ENCODE measurements around the gene CACNB3.
A peak's percentile ranks its signal among the peaks of the same experiment; 100 is the strongest.

CACNB3 gene

GRCh38 chr12:48773686-48774085 is 44.6 kb upstream of the CACNB3 start:
- Histone ChIP-seq H4K8ac (ENCODE audit: low read length) (no peak overlapping the region), H4K91ac (ENCODE audit: low read length) (peak overlapping the region; percentile 29), H2BK5ac (ENCODE audit: low read depth, low read length, poor library complexity, severe bottlenecking) (no peak overlapping the region), H3K18ac (ENCODE audit: low read depth in 1 of 2, low read length in 2 of 2) (no peak overlapping the region), H3K27me3 (ENCODE audit: control insufficient read depth in 1 of 2, insufficient read depth in 1 of 2, low read length in 2 of 2) (no peaks in the 10 kb centered on the region), H2BK120ac (ENCODE audit: low read depth, low read length) (no peak overlapping the region), H3K36me3 (ENCODE audit: control insufficient read depth in 1 of 2, insufficient read depth in 2 of 2, low read depth in 1 of 2, low read length in 2 of 2) (peaks cover 80 to 83% of the 10 kb centered on the region in 2 experiments), H2BK12ac (ENCODE audit: low read length in 2 of 2) (no peak overlapping the region), H3K4ac (ENCODE audit: low read depth in 1 of 2, low read length in 2 of 2) (no peak overlapping the region), H3K4me3 (ENCODE audit: insufficient read depth in 1 of 2, low read depth in 1 of 2, low read length in 2 of 2) (no peak overlapping the region), H3K14ac (ENCODE audit: low read length in 2 of 2) (no peak overlapping the region), H3K79me1 (replicated peaks; ENCODE audit: low read length, poor library complexity, severe bottlenecking) (peaks cover 56% of the 10 kb centered on the region), H3K4me2 (ENCODE audit: low read length, poor library complexity, severe bottlenecking) (no peak overlapping the region), H3K9me3 (ENCODE audit: control insufficient read depth, low read length) (no peaks in the 10 kb centered on the region), H3K4me1 (ENCODE audit: control insufficient read depth, insufficient read depth, low read depth, low read length) (peaks cover 8% of the 10 kb centered on the region), H2AFZ (ENCODE audit: low read depth, low read length) (no peak overlapping the region), H3K23ac (ENCODE audit: low read length in 2 of 2) (no peak overlapping the region), H2BK15ac (ENCODE audit: low read depth, poor library complexity, severe bottlenecking) (no peak overlapping the region), H2AK5ac (ENCODE audit: low read length, severe bottlenecking) (no peak overlapping the region), H3K27ac (ENCODE audit: low read length, poor library complexity, severe bottlenecking) (no peak overlapping the region), H3K9ac (ENCODE audit: low read length) (no peak overlapping the region)
- DNase-seq = no peak
- WGBS = 92% methylated on average over 5 of the region's 5 CpGs

DNA sequence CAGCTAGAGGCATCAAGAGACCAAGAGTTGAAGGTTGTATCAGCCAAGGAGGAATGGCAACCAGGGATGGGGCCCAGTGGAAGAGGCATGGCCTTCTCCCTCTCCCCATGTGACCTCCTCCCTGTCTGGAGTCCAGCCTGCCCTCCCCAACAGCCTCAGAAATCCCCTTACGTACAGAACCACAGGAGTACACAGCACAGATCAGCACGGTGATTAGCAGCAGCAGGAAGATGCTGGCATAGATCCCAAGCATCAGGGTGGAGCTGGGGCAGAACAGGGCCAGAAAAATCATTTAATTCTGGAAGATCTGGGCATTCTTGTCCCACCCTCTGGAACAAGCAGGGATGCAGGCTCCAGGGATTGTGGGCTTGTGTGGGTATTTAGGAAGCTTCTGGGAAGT is 43.8 kb upstream of the CACNB3 start:
- H3K9me3 ChIP-seq (ENCODE audit: control insufficient read depth, low read length) = no peaks in the 10 kb centered on the region
- no peaks in the 10 kb centered on the region for H3K27me3 ChIP-seq (ENCODE audit: control insufficient read depth in 1 of 2, insufficient read depth in 1 of 2, low read length in 2 of 2)
- H3K4me3 ChIP-seq (ENCODE audit: insufficient read depth in 1 of 2, low read depth in 1 of 2, low read length in 2 of 2) = no peak overlapping the region
- no peak overlapping the region for H2AK5ac ChIP-seq (ENCODE audit: low read length, severe bottlenecking)
- H3K9ac ChIP-seq (ENCODE audit: low read length) = no peak overlapping the region
- 83% methylated on average over 2 of the region's 2 CpGs for WGBS
- no peak overlapping the region for H3K4me2 ChIP-seq (ENCODE audit: low read length, poor library complexity, severe bottlenecking)
- H3K4me1 ChIP-seq (ENCODE audit: control insufficient read depth, insufficient read depth, low read depth, low read length) = peaks cover 11% of the 10 kb centered on the region
- no peak overlapping the region for H2BK120ac ChIP-seq (ENCODE audit: low read depth, low read length)
- H3K27ac ChIP-seq (ENCODE audit: low read length, poor library complexity, severe bottlenecking) = no peak overlapping the region
- no peak overlapping the region for H4K91ac ChIP-seq (ENCODE audit: low read length)
- no peak overlapping the region for H4K8ac ChIP-seq (ENCODE audit: low read length)
- no peak overlapping the region for H2BK15ac ChIP-seq (ENCODE audit: low read depth, poor library complexity, severe bottlenecking)
- H3K23ac ChIP-seq (ENCODE audit: low read length in 2 of 2) = no peak overlapping the region
- no peak for DNase-seq
- no peak overlapping the region for H2BK12ac ChIP-seq (ENCODE audit: low read length in 2 of 2)
- H3K14ac ChIP-seq (ENCODE audit: low read length in 2 of 2) = no peak overlapping the region
- no peak overlapping the region for H2BK5ac ChIP-seq (ENCODE audit: low read depth, low read length, poor library complexity, severe bottlenecking)
- peaks cover 58% of the 10 kb centered on the region for H3K79me1 ChIP-seq (replicated peaks; ENCODE audit: low read length, poor library complexity, severe bottlenecking)
- H2AFZ ChIP-seq (ENCODE audit: low read depth, low read length) = no peak overlapping the region
- H3K4ac ChIP-seq (ENCODE audit: low read depth in 1 of 2, low read length in 2 of 2) = no peak overlapping the region
- H3K36me3 ChIP-seq (ENCODE audit: control insufficient read depth in 1 of 2, insufficient read depth in 2 of 2, low read depth in 1 of 2, low read length in 2 of 2) = peaks cover 74 to 79% of the 10 kb centered on the region in 2 experiments
- no peak overlapping the region for H3K18ac ChIP-seq (ENCODE audit: low read depth in 1 of 2, low read length in 2 of 2)

DNA sequence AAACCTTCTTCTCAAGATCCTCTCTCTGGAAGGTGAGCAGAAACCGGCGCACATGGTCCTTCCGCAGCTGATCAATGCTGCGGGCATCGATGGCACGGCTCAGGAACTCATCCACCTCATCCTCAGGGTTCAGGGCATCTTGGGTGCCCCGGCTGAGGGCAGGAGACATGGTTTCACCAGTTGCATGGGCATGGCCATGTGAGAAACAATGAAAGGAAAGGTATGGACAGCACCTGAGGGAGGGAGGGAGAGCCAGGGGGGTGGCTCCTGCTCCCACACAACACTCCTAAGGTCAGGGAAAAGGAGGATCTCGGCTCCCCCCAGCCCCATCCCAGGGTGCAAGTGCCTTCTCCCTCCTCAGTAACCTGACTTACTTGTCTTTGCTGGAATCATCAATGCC is 43.0 kb upstream of the CACNB3 start:
- Histone ChIP-seq H4K91ac (ENCODE audit: low read length) (no peak overlapping the region), H3K4me3 (ENCODE audit: insufficient read depth in 1 of 2, low read depth in 1 of 2, low read length in 2 of 2) (no peak overlapping the region), H2BK5ac (ENCODE audit: low read depth, low read length, poor library complexity, severe bottlenecking) (no peak overlapping the region), H3K9ac (ENCODE audit: low read length) (no peak overlapping the region), H3K4ac (ENCODE audit: low read depth in 1 of 2, low read length in 2 of 2) (no peak overlapping the region), H4K8ac (ENCODE audit: low read length) (no peak overlapping the region), H3K18ac (ENCODE audit: low read depth in 1 of 2, low read length in 2 of 2) (no peak overlapping the region), H2AFZ (ENCODE audit: low read depth, low read length) (no peak overlapping the region), H3K27ac (ENCODE audit: low read length, poor library complexity, severe bottlenecking) (no peak overlapping the region), H3K36me3 (ENCODE audit: control insufficient read depth in 1 of 2, insufficient read depth in 2 of 2, low read depth in 1 of 2, low read length in 2 of 2) (peaks cover 75 to 76% of the 10 kb centered on the region in 2 experiments), H3K4me1 (ENCODE audit: control insufficient read depth, insufficient read depth, low read depth, low read length) (peaks cover 19% of the 10 kb centered on the region), H3K4me2 (ENCODE audit: low read length, poor library complexity, severe bottlenecking) (no peak overlapping the region), H2BK15ac (ENCODE audit: low read depth, poor library complexity, severe bottlenecking) (no peak overlapping the region), H2BK12ac (ENCODE audit: low read length in 2 of 2) (no peak overlapping the region), H3K27me3 (ENCODE audit: control insufficient read depth in 1 of 2, insufficient read depth in 1 of 2, low read length in 2 of 2) (no peaks in the 10 kb centered on the region), H2BK120ac (ENCODE audit: low read depth, low read length) (no peak overlapping the region), H3K14ac (ENCODE audit: low read length in 2 of 2) (no peak overlapping the region), H2AK5ac (ENCODE audit: low read length, severe bottlenecking) (no peak overlapping the region), H3K23ac (ENCODE audit: low read length in 2 of 2) (no peak overlapping the region), H3K79me1 (replicated peaks; ENCODE audit: low read length, poor library complexity, severe bottlenecking) (peaks cover 59% of the 10 kb centered on the region), H3K9me3 (ENCODE audit: control insufficient read depth, low read length) (no peaks in the 10 kb centered on the region)
- no peak for DNase-seq
- 99% methylated on average over 7 of the region's 8 CpGs for WGBS

DNA sequence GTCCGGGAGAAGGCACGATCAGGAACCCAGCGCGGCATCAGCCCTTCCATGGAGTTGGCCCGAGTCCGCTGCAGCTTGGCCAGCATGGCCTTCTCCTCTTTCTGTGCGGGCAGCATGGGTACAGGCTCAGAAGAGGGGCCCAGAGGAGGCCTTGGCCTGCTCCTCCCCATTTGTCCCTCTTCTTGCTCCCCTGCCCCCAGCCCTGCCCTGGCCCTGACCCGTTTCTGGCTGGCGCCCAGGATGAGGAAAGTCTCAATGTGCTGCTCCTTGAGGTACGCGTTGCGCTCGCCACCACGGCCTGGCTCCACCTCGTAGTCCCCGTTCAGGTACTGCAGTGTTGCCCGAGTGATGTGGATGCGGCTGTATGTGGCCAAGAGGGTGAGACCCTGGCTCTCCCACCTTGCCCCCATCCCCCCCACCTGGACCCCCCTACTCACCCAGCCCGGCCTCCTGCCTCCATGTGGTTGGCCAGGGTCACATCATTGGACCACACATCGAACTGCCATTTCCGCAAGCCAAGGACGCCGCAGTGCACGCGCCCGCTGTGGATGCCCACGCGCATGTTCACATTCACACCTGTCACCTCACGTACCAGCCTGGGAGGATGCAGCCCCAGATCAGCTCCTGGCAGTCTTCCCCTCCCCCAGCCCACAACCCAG is 42.2 kb upstream of the CACNB3 start:
- WGBS = 95% methylated on average over 29 of the region's 29 CpGs
- Histone ChIP-seq H2BK5ac (ENCODE audit: low read depth, low read length, poor library complexity, severe bottlenecking) (no peak overlapping the region), H2BK120ac (ENCODE audit: low read depth, low read length) (no peak overlapping the region), H2AFZ (ENCODE audit: low read depth, low read length) (no peak overlapping the region), H4K91ac (ENCODE audit: low read length) (peak overlapping the region; percentile 10), H2BK12ac (ENCODE audit: low read length in 2 of 2) (no peak overlapping the region), H3K4ac (ENCODE audit: low read depth in 1 of 2, low read length in 2 of 2) (no peak overlapping the region), H3K4me3 (ENCODE audit: insufficient read depth in 1 of 2, low read depth in 1 of 2, low read length in 2 of 2) (peak overlapping the region in 1 of 2 experiments; percentile 6), H2AK5ac (ENCODE audit: low read length, severe bottlenecking) (no peak overlapping the region), H2BK15ac (ENCODE audit: low read depth, poor library complexity, severe bottlenecking) (no peak overlapping the region), H3K14ac (ENCODE audit: low read length in 2 of 2) (no peak overlapping the region), H3K9me3 (ENCODE audit: control insufficient read depth, low read length) (no peaks in the 10 kb centered on the region), H3K4me1 (ENCODE audit: control insufficient read depth, insufficient read depth, low read depth, low read length) (peaks cover 24% of the 10 kb centered on the region), H3K18ac (ENCODE audit: low read depth in 1 of 2, low read length in 2 of 2) (no peak overlapping the region), H3K27ac (ENCODE audit: low read length, poor library complexity, severe bottlenecking) (no peak overlapping the region), H3K4me2 (ENCODE audit: low read length, poor library complexity, severe bottlenecking) (no peak overlapping the region), H3K27me3 (ENCODE audit: control insufficient read depth in 1 of 2, insufficient read depth in 1 of 2, low read length in 2 of 2) (no peaks in the 10 kb centered on the region), H3K36me3 (ENCODE audit: control insufficient read depth in 1 of 2, insufficient read depth in 2 of 2, low read depth in 1 of 2, low read length in 2 of 2) (peaks cover 67 to 75% of the 10 kb centered on the region in 2 experiments), H4K8ac (ENCODE audit: low read length) (no peak overlapping the region), H3K23ac (ENCODE audit: low read length in 2 of 2) (no peak overlapping the region), H3K79me1 (replicated peaks; ENCODE audit: low read length, poor library complexity, severe bottlenecking) (peaks cover 63% of the 10 kb centered on the region), H3K9ac (ENCODE audit: low read length) (no peak overlapping the region)
- DNase-seq = no peak
